A549 treated with GW870086 at 1 μM for 4 hours (cell line): Measurements from ENCODE around the gene OR1E2. TPM values are rescaled to one million over a fixed set of nuclear protein-coding genes. Genes with fewer than 3 reads are reported as not detected.

Experiments used
- total RNA-seq: library from RNA; stranded (reverse); fragments of 200-300 nt; extraction: Qiagen RNA extraction; gene quantifications from 5 replicates; pipeline ENCODE4 v1.2.3, GENCODE V29; 2022; ENCODE audit warnings: low read depth

The OR1E2 gene
- total RNA-seq: not detected in 5 replicates

GRCh38 chr17:3433741-3434140 is at the start of gene OR1E2:
OR1E2 (minus strand) TSS chr17:3433841; CDS start chr17:3433841, 0 bp downstream.

GRCh38 chr17:3475812-3476610 is 42.4 kb upstream of the OR1E2 start, which contains the start of gene ASPA:
ASPA (plus strand) TSS chr17:3475997; CDS start chr17:3476160, 163 bp downstream.

GRCh38 chr17:3471599-3471998 is 38.0 kb upstream of the OR1E2 start, which contains the start of gene SPATA22:
SPATA22 (minus strand) TSS chr17:3471819; CDS start chr17:3469325, 2,494 bp downstream.

GRCh38 chr17:3411070-3411469 is 22.6 kb downstream of the OR1E2 start, which contains the start of gene OR3A3:
OR3A3 (plus strand) TSS chr17:3411370.

GRCh38 chr17:3398310-3398709 is 35.3 kb downstream of the OR1E2 start, which contains the start of gene OR1E1:
OR1E1 (minus strand) TSS chr17:3398410; CDS start chr17:3398410, 0 bp downstream.

GRCh38 chr17:3385869-3386816 is 47.5 kb downstream of the OR1E2 start, which contains the start of gene OR3A2:
OR3A2 (minus strand) TSS chr17:3386308.

Other genes starting within 250 kb of the OR1E2 start
- not detected in 5 replicates for gene OR1A2, start 236.3 kb downstream of the OR1E2 start, total RNA-seq
- gene OR1A1, start 226.2 kb downstream of the OR1E2 start, total RNA-seq: not detected in 5 replicates
- not detected in 5 replicates for gene OR3A1, start 135.5 kb downstream of the OR1E2 start, total RNA-seq
- gene OR3A2, start 47.5 kb downstream of the OR1E2 start, total RNA-seq: not detected in 5 replicates
- not detected in 5 replicates for gene OR1E1, start 35.4 kb downstream of the OR1E2 start, total RNA-seq
- not detected in 5 replicates for gene OR3A3, start 22.5 kb downstream of the OR1E2 start, total RNA-seq
- not detected in 5 replicates for gene SPATA22, start 38.0 kb upstream of the OR1E2 start, total RNA-seq
- gene ASPA, start 42.2 kb upstream of the OR1E2 start, total RNA-seq: not detected in 5 replicates
- gene TRPV3, start 124.0 kb upstream of the OR1E2 start, total RNA-seq: 0.25 to 0.37 TPM (median 0.29 TPM) in 5 replicates
- 3.9 to 5.0 TPM (median 4.1 TPM) in 5 replicates for gene TRPV1, start 175.6 kb upstream of the OR1E2 start, total RNA-seq
- gene SHPK, start 202.4 kb upstream of the OR1E2 start, total RNA-seq: 13.3 to 17.9 TPM (median 16.1 TPM) in 5 replicates
- gene CTNS, start 202.9 kb upstream of the OR1E2 start, total RNA-seq: 11.7 to 14.5 TPM (median 12.8 TPM) in 5 replicates
- gene TAX1BP3, start 234.7 kb upstream of the OR1E2 start, total RNA-seq: 289 to 350 TPM (median 334 TPM) in 5 replicates
- 139 to 167 TPM (median 157 TPM) in 5 replicates for gene EMC6, start 235.0 kb upstream of the OR1E2 start, total RNA-seq